HG03025 (cell line): ENCODE results near the gene TMPRSS7.
A peak's percentile ranks its signal among the peaks of the same experiment; 100 is the strongest.
"Not testable (repeated sequence)": the region's sequence is repeated elsewhere in the genome, so short reads cannot be mapped to it uniquely, and the experiment has no call there.

ENCODE experiments used
- ATAC-seq: cut with Tn5 transposase; IDR thresholded peaks from one replicate; pipeline ENCODE4 v1.9.1; 2021; ENCODE audit warnings: mild to moderate bottlenecking, moderate library complexity; ENCODE audit not compliant: unreplicated experiment, low FRiP score

Gene TMPRSS7

GRCh38 chr3:112011376-112011940 lies 23.1 kb upstream of the TMPRSS7 start:
- no peak for ATAC-seq

DNA sequence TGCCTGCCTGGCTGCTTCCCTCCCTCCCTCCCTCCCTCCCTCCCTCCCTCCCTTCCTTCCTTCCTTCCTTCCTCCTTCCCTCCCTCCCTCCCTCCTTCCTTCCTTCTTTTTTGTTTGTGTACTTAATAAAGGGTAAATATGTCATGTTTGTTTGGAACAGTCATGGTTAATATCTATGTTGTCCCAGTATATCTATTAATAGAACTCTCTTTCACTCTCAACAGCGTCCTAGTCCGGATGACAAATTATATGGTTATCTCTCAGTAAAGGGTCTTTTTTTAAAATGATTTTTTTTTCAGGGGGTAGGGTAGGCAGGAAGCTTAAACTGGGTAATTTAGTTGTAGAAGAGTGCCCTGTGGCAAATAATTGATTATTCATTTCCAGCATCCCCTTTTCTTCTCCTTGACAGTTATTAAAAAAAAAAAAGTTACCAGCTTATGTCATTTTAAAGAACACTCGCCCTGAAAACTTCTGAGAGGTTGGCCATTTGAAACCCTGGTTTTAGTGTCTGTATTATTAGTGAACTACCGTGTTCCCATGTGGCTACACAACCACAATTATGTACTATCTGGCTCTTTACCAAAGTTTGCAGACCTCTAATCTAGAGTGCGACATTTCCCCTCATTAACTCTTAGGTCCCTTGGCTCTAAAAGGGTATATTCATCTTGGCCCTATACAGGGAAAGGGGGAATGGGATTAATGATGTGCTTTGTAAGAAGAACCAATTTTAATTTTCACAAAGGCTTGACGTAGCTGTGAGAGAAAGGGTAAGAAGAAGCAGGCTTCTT lies 22.1 kb upstream of the TMPRSS7 start:
- no peak for ATAC-seq

DNA sequence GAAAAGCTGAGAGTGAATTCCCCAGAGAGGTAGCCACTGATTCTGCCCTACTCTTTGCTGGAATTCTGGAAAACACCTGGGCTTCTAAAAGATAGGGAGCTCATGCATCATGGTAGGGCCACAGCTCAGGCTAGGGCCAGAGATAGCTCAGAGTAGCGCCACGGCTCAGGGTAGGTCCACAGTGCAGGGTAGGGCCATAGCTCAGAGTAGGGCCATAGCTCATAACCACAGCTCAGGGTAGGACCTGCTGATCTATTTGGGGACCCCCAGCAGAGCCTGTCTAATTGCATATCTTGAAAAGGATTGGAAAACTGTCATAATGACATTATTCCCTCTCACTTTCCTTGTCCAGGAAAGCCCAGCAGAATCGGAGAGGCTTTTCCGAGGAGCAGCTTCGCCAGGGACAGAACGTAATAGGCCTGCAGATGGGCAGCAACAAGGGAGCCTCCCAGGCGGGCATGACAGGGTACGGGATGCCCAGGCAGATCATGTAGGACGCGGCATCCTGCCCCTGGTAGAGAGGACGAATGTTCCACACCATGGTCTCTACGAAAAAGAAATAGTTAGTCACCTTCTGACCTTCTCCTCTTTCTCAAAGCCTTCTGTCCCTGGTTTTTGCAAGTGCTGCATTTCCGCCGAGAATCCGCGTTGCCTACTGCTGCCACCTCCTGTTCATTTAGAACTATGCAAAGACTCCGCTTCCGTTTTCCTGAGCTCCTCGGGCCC lies 21.3 kb upstream of the TMPRSS7 start:
- ATAC-seq, result peak; percentile 83

DNA sequence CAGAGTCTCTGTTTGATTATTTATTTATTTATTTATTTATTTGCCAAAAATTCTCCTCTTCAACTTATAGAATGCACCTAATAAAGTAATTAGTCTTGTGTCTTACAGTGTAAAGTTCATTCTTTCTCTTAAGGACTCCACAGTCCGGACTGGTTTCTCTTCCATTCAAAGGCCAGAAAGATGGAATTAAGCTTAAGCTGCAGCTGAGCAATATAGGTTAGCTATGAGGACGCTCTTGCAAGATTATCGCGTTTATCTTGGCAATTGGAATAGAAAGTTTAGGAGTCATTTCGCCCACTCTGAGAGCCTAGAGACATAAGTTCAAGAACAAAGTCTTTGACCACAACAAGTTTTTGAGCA lies 20.8 kb upstream of the TMPRSS7 start:
- no peak for ATAC-seq

- no peak for ATAC-seq
Measured at GRCh38 chr3:112017091-112017490, 17.4 kb upstream of the TMPRSS7 start.

- ATAC-seq, result no peak
Measured at GRCh38 chr3:112018712-112019111, 15.8 kb upstream of the TMPRSS7 start.

DNA sequence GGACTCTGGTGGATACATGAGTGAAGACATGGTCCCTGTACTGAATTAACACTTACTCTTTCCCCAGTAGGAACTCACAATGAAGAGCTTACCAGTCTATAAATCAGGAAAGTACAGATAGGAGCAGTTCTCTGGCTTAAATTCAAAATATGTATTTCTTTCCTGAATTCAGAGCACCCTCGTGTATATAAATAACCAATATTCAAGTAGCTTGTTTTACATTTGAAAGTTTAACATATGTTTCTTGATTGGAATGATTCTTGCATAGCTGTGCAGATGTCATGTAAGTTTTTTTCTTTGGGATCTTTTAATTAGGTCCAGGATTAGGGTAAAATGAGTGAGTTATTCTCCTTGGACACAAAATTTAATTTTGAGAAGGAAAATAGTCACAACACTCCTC lies 14.8 kb upstream of the TMPRSS7 start:
- no peak for ATAC-seq

- ATAC-seq, result no peak
Measured at GRCh38 chr3:112020674-112021085, 13.9 kb upstream of the TMPRSS7 start.

- no peak for ATAC-seq
Measured at GRCh38 chr3:112027142-112027541, 7.4 kb upstream of the TMPRSS7 start.

- no peak for ATAC-seq
Measured at GRCh38 chr3:112027826-112028225, 6.7 kb upstream of the TMPRSS7 start.

- ATAC-seq, result no peak
Measured at GRCh38 chr3:112030901-112031300, 3.6 kb upstream of the TMPRSS7 start.

DNA sequence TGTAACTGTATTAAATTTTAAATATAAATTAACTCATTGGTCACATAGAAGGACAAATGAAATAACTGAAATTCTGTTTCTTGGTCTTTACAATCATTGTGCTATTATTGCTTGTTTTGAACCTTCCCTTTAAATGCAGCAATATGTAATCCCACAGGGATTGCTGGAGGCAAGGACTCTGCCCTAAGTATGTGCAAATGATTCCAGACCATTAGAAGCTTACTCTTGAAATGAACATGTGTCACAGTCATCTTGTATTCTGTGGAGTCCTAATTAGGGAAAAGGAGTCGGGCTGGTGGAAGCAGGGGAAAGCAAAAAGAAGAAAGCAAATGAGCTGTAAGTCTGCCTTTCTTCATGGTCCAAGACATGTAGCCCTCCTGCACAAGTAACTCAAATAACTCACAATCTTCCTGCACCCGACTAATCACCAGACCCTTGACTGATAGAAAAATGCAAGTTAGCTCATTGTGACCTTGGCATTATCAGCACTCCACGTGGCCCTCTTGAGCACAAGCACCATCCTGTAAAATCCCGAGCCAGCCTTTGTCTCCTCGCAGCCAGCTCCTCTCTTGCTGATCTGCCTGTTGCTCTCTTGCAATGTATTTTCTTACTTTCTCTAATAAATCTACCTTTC lies 2.3 kb upstream of the TMPRSS7 start:
- ATAC-seq, result no peak

DNA sequence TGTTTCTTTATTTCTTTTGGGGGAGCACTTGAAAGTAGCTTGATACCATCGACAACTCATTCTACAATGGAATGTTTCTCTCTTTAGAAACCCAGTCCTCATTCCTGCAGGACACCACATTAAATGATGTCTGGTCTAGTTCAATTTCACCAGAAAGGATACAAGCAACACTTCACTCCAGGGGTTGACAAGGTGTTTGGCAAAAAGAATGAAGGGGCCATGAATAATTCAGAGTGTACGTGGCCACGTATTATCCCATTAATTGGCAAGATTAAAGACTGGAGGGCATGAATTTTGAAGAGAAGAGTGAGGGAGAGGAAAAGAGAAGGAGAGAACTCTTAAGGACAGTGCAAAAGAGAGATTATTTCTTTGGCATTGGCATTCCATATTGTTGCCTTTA lies 705 bp downstream of the TMPRSS7 start:
- no peak for ATAC-seq

DNA sequence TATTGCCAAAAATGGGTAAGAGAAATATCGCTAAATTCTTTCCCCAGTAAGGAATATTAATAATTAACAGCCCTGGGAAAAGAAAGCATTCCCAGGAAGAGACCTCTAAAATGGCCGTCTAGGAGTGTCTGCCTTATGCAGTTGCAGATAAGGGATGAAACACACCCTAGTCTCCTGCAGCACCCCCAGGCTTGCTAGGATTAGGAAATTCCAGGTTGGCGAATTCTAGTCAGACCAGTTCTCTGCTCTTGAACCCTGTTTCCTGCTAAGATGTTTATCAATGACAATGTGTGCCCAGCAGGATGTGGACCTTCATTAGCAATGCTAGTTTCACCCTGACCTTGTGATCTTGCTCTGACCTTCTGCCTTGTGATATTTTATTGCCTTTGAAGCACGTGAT lies 2.7 kb downstream of the TMPRSS7 start:
- not testable (repeated sequence) for ATAC-seq

DNA sequence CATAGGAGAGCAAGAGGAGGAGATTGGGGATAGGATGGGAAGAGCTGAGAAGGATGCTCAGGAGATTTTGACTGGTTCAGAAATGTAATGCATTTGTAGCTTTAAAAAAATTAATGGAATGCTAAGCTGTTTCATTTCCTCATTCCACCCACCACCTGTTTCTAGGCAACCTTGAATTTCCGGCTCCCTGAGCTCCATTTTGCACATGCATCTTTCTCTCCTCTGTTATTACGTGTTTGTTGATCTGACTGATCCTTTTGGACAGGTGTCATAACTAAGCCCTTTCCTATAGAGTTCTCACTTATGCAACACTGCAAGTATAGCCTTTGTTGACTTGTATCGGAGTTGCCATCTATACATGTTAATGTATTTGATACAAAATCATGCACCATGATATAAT lies 4.3 kb downstream of the TMPRSS7 start:
- no peak for ATAC-seq

- no peak for ATAC-seq
Measured at GRCh38 chr3:112041321-112041720, 6.8 kb downstream of the TMPRSS7 start.

DNA sequence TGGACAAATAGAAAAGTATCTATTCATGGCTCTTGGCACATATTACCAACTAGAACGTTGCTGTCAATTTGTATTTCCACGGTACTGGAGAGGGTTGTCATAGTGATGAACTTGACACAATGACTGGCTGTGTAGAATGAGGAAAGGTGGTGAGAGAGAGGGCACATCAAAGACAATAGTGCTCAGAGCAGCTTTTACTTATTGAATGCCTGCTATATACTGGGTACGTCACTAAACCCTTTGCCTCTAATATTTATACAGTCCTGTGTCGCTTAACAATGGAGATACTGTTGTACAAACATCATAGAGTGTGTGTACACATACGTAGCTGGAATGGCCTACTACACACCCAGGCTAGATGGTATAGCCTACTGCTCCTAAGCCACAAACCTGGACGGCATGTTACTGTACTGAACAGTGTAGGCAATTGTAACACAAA lies 8.3 kb downstream of the TMPRSS7 start:
- no peak for ATAC-seq

GRCh38 chr3:112043621-112044201 lies 9.2 kb downstream of the TMPRSS7 start:
- peak; percentile 83 for ATAC-seq

DNA sequence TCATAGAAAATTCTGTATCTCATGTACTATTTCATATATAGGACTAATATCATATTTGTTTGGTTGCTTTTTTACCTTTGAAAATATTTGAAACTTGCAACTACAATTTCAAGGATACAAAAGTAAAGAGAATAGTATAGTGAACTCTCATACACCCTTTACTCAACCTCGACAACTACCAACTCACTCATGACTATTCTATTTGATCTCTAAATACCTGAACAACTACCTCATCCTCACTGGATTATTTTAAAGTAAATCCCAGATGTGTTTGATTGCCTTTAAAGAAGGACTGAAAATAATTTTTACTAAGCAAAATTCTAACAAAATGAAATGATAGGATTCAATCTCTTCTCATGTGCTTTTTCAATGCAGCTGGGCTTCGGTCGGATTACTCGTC lies 12.1 kb downstream of the TMPRSS7 start:
- ATAC-seq, result no peak

GRCh38 chr3:112047264-112047663 lies 12.7 kb downstream of the TMPRSS7 start:
- ATAC-seq, result no peak

- no peak for ATAC-seq
Measured at GRCh38 chr3:112048911-112049310, 14.4 kb downstream of the TMPRSS7 start.
